ENCODE data around the gene TMED8.
"Not testable (repeated sequence)": the region's sequence is repeated elsewhere in the genome, so short reads cannot be mapped to it uniquely, and the experiment has no call there.

TMED8 gene, protein sequence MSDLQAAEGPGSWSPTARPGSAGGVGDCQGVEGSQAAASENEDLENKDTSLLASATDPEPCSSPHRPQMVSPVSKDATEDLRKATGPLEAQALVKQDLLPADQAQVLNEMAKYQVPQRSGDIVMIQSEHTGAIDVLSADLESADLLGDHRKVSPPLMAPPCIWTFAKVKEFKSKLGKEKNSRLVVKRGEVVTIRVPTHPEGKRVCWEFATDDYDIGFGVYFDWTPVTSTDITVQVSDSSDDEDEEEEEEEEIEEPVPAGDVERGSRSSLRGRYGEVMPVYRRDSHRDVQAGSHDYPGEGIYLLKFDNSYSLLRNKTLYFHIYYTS

DNA sequence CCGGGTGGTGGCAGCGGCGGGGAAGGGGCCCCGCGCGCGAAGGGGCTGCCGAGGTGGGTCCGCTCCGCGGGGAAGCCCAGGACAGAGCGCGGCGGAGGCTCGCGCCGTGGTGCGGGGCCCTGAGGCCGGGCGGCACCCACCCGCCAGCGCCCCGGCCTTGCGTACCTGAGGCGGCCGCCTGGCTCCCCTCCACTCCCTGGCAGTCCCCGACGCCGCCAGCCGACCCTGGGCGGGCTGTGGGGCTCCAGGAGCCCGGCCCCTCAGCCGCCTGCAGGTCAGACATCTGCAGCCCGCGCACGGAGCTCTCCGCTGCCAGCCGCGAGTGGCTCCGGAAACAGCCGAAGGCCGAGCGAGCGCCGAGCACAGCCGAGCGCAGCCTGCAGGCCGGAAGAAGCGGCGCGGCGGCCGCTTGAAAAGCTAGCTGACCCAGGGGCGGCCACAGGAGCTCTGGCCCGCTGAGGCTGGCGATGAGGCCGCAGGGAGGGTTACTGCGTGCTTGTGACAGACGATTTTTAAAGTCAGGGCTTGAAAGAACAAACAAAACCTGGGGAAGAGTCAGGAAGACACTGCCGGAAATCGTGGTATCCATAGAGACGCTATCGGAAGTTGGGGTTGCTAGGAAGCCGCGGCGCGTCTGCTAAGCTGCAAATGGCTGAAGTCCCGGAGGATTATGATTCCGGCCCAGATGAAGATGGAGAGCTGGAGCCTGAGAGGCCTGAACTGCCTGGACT is at the start of gene TMED8, which contains the start of gene SAMD15:
TSS of gene TMED8 (minus strand) at position 324 of the 731 bp plus-strand sequence. CDS start at position 283, 41 bp downstream.
TSS of gene SAMD15 (plus strand) at position 609 of the 731 bp plus-strand sequence. CDS start at position 649, 40 bp downstream.
- DNase-seq (ENCODE audit: low spot score): peak; percentile 89

DNA sequence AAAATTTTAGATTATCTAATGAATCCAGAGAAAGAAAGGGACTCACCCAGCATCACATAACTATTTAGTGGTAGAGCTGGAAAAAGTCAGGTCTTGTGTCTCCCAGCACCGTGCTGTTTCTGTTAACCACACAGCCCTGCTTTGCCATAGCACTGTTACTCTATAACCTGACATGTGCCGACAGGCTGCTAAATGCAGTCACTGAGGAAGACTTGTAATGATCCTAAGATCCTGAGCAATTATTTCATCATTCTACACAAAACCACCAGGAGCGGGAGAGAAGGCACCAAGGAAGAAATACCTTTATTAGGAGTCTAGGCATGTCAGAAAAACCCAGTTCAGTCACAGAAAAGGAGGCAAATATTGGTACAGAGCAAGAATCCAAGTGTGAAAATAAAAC is 49.5 kb upstream of the TMED8 start:
- no peak for DNase-seq (ENCODE audit: low spot score)

DNA sequence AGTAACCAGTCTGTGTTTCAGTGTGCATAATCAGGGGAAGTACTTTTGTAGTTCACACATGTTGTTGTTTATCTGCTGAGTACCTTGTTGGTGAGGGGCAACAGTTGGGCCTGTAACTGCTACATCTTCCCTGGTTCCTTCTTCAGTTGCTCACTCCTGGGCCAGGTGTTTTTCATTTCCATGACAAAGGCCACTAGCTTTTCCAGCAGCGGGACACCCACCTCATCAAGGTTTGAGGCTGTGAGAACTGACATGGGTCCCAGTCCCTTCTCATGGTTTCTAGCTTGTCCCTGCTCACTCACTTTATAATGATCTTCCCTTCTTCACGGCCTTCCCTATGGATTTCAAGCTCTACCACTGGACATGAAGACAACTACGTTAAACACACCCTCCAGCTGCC is 48.0 kb upstream of the TMED8 start:
- DNase-seq (ENCODE audit: low spot score): no peak

DNA sequence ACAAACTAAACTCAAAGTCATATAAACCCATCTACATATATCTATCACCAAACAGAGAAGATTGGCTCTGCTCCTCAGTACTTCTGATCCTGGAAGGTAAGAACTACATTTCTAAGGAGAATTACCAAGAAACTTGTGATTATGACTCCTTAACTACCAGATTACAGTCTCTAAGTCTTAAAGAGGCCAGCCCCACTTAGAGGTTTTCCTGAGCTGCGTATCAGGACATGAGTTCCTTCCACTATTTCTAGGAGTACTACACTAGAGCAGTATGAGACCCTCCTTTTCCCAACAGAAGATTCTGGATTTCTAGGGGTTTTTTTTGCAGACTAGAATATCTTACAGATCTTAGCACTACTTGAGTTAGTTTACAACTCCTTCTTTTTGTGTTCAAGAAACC is 46.5 kb upstream of the TMED8 start, which contains the start of gene NOXRED1:
TSS of gene NOXRED1 (minus strand) at position 101 of the 400 bp plus-strand sequence. CDS start 634 bp downstream, outside the sequence.
- no peak for DNase-seq (ENCODE audit: low spot score)

DNA sequence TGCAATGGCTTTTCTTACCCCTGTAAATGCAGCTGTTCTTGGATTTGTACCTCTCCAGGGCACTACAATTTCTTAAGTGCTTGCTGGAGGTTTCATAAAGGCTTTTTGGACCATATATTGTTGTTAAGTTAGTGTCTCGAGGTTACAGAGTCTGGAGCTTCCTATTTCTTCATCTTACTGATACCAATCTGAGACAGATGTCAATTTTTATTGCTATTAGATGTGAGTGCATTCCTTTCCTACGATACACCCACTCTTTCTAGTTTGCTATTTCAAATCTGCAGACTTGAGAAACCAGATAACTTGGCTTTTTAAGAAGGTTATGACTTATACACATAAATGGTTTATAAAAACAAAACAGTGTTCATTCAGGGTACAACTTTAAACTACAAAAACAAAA is 44.3 kb upstream of the TMED8 start:
- DNase-seq (ENCODE audit: low spot score): peak; percentile 5

DNA sequence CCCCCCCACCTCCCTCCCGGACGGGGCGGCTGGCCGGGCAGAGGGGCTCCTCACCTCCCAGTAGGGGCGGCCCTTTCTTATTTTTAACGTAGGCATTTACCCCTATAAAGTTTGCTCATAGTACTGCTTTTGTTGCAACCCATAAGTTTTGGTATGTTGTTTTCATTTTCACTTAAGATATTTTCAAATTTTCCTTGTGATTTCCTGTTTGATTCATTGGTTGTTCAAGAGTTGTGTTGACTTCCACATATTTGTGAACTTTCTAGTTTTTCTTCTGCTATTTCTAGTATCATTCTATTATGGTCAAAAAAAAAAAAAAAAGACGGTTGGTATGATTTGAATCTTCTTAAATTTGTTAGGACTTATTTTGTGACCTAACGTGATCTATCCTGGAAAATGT is 39.9 kb upstream of the TMED8 start:
- no peak for DNase-seq (ENCODE audit: low spot score)

DNA sequence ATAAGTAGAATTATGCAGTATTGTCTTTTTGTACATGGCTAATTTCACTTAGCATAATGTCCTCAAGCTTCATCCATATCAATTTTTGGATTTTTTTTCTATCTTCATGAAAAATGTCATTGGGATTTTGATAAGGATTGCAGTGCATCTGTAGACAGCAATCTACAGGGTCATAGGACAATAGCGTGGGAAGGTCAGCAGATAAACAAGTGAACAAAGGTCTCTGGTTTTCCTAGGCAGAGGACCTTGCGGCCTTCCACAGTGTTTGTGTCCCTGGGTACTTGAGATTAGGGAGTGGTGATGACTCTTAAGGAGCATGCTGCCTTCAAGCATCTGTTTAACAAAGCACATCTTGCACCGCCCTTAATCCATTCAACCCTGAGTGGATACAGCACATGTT is 39.2 kb upstream of the TMED8 start:
- DNase-seq (ENCODE audit: low spot score): not testable (repeated sequence)

DNA sequence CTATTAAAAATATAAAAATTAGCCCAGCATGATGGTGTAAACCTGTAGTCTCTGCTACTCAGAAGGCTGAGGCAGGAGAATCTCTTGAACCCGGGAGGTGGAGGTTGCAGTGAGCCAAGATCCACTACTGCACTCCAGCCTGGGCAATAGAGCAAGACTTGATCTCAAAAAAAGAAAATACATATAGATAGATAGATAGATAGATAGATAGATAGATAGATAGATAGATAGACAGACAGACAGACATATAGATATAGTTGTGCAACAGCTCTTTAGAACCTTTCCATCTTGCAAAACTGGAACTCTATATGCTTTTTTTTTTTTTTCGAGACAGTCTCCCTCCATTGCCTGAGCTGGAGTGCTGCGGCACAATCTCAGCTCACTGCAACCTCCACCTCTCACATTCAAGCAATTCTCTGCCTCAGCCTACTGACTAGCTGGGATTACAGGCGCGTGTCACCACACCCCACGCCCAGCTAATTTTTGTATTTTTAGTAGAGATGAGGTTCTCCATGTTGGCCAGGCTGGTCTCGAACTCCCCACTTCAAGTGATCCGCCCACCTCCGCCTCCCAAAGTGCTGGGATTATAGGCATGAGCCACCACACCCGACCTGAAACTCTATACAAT is 38.6 kb upstream of the TMED8 start:
- DNase-seq (ENCODE audit: low spot score): not testable (repeated sequence)

DNA sequence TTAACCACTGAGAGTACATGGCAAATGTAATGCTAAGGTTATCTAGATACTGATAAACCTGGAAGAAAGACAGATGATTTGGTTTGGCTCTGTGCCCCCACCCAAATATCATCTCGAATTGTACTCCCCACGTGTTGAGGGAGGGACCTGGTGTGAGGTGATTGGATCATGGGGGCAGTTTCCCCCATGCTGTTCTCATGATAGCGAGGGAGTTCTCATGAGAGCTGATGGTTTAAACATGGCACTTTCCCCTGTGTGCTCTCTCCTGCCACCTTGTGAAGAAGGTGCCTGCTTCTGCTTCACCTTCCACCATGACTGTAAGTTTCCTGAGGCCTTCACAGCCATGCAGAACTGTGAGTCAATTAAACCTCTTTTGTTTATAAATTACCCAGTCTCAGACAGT is 32.2 kb upstream of the TMED8 start:
- peak; percentile 18 for DNase-seq (ENCODE audit: low spot score)

DNA sequence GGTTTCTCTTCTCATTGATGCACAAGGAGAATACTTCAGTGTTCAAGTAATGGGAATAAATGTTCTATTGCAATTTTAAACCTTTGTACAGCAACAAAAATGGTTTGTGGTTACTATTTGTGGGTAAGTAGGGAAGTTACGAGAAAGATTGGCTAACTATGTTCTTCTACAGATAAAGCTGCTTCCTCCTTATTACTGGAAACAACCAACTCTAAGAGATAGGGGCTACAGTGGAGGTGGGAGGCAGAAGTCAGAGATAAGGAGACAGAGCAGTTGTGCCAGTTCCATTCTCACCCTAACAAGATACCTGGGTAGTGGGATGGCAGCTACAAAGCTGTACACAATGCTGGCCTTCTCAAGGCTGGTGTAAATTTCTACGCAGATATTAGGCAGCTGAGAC is 30.3 kb upstream of the TMED8 start:
- no peak for DNase-seq (ENCODE audit: low spot score)

DNA sequence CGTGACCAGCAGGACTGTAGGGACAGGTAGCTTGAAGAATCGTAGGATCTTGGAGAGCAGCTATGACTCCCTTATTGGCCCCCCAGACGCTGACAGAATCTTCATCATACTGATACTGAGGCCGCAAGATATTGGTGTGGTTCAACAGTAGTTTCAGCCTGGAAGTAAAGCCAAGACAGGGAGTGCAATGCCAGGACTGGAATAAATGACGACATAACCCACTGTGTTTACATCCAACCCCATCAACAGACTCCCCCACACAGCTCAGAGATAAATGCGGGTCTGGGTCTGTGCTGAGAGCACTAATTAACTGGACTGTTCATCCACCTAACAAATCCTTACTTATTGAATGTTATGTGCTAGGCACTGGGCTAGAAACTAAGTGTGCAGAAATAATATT is 29.8 kb upstream of the TMED8 start:
- DNase-seq (ENCODE audit: low spot score): no peak

DNA sequence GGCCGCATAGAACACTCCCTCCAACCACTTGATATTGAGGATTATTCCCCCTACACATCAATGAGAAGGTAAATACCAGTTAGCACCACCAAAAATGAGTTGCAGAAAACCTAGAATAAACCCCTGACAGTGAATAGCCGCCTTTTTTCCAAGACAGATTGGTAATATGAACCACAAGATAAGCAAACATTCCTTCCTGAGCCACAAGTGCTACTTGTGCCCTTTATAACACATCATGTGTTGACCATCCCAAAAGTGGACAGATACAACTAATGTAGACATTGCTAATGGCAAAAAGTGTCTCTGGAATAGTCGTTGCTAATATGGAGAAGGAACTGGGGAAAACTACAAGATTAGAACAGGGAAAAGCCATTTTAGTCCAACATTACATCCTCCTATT is 29.2 kb upstream of the TMED8 start:
- no peak for DNase-seq (ENCODE audit: low spot score)

DNA sequence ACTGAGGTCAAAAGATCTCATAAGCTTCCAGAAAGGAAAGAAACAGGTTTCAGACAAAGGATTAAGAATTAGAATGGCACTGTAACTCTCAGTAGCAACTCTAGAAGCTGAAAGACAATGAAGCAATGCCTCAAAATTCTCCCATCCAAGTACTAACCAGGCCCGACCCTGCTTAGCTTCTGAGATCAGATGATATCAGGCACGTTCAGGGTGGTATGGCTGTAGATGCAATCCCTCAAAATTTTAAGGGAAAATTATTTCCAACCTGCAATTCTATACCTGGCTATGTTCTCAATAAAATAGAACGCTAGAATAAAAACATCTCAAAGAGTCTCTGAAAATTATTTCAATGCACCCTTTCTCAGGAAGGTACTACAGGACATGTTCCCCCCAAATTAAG is 26.9 kb upstream of the TMED8 start:
- DNase-seq (ENCODE audit: low spot score): no peak

DNA sequence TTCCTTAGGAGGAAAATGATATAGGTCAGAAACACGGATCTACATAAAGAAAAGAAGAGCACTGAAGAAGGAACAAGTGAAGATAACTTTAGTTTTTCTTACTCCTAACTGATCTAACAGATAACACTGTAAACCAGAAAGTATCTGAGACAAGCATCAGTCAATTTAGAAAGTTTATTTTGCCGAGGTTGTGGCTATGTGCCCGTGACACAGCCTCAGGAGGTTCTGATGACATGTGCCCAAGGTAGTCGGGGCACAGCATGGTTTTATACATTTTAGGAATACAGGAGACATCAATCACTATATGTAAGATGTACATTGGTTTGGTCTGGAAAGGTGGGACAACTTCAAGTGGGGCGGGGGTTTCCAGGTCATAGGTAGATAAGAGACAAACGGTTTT is 23.3 kb upstream of the TMED8 start:
- DNase-seq (ENCODE audit: low spot score): no peak

DNA sequence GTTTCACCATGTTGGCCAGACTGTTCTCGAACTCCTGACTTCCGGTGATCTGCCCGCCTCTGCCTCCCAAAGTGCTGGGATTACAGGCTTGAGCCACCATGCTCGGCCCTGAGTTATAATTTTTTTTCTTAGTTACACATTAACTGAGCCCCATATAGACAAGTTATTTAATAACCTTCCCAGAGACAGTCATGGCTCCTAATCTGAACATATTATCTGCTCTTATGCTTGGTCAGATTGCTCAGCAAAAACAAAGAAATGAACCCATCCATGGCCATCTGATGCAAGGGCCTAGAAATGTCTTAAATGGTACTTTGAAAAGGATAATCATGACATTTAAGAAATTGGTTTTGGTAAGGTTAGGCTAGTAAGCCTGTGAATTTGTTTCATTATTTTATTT is 13.3 kb upstream of the TMED8 start:
- peak; percentile 4 for DNase-seq (ENCODE audit: low spot score)

DNA sequence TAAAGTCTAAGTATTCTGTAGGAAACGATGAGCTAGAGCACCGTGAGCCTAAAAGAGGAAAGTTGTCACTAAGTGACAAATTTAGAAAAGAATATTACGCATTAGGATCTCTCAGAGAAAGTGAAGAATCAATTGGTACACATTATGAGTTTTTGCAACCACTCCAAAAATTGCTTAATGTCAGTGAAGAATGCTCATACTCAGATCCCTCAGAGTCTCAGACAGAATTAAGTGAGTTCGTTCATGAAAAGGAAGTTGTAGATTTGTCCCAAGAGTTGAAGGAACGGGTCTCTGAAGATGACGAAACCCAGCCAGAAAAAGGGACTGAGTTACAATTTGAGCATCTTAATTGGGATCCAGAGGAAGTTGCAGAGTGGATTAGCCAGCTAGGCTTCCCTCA is 1.8 kb upstream of the TMED8 start:
- no peak for DNase-seq (ENCODE audit: low spot score)

DNA sequence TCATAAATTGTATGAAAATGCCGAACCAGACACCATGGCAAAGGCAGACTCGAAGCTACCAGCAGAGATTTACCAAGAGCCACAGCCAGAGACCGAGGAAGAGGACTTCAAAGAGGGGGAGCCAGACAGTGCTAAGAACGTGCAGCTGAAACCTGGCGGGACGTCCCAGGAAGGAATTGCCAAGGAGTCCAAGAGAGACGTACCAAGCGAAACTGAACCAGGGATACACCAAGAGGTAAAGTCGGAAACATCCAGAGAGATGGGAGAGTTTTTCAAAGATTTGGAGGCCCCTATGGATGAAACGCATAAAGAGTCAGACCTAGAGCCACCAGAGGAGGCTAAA is 579 bp upstream of the TMED8 start:
- no peak for DNase-seq (ENCODE audit: low spot score)

DNA sequence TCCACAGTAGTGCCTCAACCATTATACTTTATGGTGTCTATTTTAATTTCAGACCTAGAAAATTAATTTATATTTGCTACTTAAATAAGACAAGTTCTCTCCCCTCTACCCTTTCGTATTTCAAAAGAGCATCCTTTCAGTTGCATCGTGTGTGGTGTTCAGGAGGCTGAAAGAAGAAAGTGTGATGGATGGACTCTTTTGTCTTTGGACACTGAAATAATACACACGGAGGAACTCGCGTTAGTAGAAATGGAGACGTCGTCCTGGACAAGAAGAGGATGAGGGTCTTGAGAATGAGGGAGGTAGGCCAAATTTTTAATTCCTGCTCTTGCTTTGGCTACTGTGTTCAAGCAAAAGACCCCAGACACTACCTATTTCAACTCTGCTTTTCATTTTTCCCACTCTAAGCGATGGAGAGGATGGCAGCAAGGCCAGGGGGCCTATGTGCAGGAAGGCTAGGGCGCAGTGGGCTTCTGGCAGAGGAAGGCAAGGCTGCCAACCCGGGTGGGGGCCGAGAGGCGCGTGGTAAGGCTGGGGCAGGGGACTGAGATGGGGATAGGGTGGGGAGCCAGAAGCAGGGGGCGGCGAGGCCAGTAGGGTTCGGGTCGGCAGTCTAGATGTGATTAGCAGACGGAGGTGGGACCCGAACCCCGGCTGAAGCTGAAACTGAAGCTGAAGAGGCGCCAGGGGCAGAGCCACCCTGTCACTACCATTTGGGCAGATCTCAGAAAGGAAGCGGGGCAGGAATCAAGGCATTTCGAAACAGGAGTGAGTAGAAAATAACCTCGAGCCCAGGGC is 722 bp downstream of the TMED8 start:
- no peak for DNase-seq (ENCODE audit: low spot score)

DNA sequence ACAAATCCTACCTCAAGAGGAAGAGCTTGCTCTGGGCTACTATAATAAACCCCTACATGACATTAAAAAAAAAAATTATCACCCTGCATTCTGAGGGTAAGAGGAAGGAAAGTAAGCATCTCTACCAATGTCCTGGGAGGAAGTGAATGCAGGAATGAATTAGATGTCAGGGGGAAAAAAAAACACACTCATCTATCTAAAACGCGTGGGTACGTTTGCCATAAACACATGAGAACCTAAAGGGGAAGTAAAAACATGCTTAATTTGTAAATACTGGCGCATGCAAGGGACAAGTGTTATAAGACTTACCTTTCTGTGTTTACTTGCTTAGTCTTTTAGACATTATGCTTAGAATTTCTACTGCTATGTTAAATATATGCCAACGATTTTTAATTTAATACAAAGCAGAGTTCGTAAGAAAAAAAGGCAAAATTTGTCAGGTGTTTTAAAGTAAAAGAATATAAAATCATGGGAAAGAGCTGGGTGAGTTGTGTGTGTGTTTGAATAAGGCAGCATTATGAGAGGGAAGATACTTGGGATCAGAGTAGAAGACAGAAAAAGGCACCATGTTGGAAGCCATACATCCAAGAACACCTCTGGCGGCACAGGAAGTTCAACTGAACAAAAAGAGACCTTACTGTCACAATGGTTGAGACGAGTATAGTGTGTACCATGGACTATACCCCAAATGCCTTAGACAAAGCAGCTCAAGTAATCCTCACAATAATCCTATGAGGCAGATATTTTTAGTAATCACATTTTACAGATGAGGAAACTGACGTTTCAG is 1.5 kb downstream of the TMED8 start:
- no peak for DNase-seq (ENCODE audit: low spot score)

DNA sequence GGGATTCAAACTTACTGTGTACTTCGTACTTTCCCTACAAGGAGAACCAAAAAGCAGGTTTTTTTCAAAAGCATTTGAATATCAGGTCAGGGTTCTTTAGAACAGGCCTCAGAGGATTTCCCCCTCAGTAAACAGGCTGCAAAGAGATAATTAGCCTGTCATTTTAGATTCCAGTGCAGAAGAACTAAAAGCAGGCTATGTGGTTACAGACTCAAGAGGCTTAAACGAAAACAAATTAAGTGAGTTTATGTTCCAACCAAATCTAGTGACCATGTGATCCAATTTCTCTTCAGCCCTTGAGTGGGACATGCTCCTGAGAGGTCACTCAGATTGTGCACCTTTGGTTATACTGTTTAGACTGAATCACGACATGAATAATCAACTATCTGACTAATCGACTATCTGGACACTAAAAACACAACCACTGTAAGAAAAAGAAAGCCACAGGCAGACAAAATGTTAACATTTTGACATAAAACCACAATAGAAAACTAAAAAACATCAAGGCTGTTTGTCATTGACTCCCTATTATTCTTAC is 4.5 kb downstream of the TMED8 start:
- DNase-seq (ENCODE audit: low spot score): peak; percentile 58

DNA sequence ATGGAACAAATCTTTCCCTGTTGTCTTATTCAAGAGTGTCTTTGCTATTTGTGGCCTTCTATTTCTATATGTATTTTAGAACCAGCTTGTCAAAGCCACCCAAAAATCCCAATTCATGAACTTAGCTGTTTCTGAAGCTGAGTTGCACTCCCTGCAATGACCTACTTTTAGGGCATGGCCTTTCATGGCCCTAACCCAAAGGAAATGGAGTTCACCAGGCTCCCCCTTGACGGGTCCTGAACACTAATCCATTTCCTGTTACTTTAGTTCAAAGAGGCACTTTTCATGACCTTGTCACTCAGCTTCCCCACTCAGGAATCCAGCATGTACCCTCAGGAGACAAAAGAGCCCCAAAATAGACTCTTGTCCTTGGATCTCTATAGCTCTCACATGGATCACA is 7.6 kb downstream of the TMED8 start:
- no peak for DNase-seq (ENCODE audit: low spot score)
